Inflammatory macrophage treated with lipopolysaccharide for 1 hour (primary cell): Measurements from ENCODE around the gene CD99.

Experiments used
- DNase-seq, 2 donors: peaks; one replicate each; pipeline ENCODE4 v3.0.0-alpha.2; 2020 to 2022

CD99 gene

DNA sequence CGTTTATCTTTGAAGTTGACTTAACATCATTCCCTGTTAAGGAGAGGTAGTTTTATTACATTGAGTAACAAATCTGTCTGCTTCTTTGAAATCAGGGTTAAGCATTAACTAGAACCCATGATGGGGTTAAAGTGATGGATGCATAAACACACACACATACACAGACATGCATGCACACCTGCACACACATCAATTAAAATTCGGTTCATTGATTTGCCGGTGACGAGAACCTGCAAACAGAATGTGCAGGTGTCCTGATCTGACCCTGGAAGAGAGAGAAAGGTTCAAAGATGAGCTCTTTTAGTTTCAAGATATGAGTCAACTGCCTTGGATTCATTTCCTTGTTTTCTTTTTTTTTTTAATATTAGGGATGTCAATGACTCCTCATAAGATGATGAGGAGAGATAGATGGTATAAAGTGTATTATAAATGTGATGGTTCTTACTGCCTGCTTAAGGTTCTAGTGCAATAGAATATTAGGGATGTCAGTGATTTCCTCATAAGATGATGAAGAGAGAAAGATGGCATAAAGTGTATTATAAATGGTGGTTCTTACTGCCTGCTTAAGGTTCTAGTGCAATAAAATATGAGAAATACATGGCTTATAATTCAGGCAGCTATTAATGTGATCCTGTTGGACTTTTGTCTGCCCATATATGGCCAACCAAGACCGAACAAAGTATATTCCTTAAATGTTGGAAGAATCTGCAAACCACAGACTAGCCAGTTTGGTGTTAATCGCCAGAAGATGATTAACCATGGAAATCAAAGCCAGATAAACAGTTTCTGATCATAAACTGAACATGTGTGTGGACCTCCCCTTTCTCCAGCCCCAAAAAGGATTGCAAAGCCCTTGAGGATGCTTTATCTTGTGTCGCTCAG is 14.1 kb upstream of the CD99 start:
- DNase-seq, result no peak

DNA sequence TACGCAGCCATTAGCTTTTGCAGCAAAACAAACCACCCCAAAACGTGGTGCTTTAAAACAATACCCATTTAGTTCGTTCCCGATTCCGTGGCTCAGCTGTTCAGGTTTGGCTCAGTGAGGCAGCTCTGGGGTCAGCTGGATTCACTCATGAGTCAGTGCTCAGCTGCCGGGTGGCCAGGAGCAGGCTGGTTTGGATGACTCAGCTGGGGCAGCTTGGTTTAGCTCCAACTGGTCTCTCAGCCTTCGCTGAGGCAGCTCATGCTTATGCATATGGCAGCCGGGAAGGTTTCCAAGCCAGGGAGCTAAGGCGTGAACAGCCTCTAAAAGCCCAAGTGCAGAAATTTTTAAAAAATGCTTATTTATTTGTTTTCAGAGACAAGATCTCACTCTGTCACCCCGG is 13.3 kb upstream of the CD99 start:
- DNase-seq, result no peak

DNA sequence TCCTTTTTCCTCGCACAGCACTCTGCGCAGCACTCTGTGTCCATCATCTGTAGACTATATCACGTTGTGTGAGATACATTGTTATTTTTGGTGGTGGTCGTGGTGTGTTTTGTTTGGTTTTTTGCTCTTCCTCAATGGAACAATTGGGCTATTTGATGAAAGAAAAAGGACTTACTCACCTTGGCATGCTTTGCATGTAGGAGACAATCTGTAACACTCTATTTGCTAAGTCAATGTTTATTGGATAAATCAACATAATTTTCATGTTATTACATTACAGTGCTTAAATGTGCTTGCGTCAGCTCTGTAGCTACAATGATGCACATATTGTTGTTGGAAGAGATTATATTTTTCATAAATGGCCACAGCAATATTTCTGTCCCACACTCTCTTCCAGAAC is 12.5 kb upstream of the CD99 start:
- DNase-seq, result no peak

DNA sequence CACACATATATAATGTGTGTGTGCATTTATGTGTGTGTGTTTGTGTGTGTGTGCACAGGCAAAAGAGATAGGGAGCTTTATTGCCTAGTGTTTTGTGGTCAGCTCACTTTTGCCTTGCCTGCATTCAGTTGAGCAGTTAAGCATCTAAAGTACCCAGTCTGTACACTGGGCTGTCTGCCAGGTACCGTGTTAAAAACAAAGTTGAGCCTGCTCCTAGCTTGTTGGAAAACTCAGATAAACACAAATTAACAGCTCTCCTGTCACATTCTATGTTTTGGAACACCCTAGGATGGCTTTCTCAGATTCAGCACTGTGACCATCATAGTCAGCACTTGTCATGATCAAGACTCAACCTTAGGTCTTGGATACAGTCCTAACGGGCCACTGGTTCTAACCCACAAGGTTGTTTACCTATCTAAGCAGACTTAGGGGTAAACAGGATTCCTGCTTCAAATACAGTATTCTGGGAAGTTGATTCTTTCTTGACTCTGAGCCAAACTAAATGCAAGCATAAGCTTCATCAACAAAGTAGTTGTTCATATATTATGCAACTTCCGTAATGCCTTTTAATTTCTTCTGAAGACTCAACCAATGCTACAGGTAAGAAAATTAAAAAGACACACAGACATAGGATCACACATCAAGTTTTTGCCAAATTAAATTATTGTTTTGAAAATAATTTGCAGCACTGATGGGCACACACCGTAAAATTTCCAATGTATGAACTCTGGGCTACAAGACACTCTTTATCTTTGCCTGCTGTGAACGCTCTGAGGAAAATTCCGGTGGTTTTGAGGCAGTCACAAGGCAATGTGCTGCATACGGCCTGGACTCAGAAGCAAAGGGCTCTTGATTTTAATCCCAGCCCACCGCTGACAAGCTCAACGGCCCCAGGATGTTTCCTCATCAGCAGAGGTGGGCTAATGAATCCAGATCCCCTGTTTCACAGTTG is 11.3 kb upstream of the CD99 start:
- DNase-seq, result no peak

DNA sequence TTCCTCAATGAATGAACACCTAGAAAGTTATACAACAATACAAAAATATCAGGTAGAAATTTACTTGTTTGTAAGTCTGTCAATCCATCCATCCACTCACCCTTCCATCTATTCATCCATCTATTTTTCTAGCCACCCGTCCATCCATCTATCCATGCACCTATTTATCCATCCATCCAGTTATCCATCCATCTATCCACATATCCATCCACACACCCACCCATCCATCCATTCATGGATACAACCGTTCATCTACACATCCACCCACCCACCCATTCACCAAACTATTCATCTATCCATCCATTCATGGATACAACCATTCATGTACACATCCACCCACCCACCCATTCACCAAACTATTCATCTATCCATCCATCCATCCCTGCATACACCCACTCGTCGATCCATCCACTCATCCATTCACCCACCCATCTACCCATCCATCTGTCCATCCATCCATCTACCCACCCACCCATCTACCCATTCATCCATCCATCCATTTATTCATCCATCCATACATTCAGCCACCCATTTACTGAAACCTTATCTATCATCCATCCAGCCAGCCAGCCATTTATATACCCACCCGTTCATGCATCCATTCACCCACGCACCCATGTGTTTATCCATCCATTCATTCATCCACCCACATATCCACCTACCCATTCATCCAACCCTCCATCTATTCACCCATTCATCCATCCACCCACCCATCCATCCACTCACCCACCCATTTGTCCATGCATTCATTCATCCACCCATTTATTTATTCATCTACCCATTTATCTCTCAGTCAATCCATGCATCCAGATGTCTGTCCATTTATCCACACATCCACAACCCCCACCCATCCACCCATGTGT is 10.4 kb upstream of the CD99 start:
- DNase-seq, result no peak

DNA sequence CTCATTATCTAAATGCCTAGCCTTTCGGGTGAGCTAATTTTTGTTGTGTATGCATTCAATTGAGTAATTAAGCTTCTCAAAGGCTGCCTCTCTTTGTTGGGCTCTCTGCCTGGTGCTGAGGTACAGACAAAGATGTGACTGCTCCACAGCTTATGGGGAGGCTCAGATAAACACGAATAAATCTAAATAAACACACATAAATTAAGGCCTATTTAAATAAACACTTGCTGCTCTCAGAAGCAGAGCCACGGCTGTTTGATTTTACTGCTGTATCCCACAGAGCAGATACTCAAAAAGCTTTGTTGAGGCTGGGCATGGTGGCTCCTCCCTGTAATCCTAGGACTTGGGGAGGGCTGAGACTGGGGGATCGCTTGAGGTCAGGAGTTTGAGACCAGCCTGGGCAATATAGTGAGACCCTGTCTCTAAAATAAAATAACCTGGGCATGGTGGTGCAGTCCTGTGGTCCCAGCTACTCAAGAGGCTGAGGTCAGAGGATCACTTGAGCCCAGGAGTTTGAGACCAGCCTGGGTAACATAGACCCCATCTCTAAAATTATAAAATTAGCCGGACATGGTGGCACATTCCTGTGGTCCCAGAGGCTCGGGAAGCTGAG is 8.4 kb upstream of the CD99 start:
- DNase-seq, result no peak

DNA sequence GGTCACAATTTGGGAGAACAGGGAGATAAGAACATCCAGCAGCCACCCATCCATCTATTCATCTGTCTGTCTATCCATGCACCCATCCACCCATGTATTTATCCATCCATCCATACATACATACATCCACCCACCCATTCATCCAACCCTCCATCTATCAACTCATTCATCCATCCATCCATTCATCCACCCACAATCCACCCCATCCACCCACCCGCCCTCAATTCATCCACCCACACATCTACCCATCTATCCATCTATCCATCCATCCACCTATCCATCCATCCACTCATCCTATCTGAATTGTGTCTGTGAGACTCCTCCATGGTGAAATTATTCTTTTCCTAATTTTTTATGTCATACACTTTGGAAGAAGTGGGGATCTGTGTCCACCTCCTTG is 6.8 kb upstream of the CD99 start:
- no peak for DNase-seq

DNA sequence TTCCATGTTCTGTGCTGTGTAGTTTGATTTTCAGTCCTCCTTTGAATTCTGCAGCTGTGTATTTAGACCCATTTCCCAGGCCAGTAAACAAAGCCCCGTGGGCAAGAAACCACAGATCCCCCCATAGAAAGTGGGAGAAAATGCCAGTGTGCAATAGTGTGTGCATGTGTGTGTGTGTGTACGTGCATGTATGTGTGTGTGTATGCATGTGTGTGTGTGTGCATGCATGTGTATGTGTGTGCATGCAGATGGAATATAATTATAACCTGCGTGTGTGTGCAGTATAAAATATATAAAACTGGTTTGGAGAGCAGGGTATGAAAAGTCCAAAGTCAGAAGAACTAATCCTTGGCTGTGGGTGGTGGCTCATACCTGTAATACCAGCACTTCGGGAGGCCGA is 5.2 kb upstream of the CD99 start:
- DNase-seq, result no peak

DNA sequence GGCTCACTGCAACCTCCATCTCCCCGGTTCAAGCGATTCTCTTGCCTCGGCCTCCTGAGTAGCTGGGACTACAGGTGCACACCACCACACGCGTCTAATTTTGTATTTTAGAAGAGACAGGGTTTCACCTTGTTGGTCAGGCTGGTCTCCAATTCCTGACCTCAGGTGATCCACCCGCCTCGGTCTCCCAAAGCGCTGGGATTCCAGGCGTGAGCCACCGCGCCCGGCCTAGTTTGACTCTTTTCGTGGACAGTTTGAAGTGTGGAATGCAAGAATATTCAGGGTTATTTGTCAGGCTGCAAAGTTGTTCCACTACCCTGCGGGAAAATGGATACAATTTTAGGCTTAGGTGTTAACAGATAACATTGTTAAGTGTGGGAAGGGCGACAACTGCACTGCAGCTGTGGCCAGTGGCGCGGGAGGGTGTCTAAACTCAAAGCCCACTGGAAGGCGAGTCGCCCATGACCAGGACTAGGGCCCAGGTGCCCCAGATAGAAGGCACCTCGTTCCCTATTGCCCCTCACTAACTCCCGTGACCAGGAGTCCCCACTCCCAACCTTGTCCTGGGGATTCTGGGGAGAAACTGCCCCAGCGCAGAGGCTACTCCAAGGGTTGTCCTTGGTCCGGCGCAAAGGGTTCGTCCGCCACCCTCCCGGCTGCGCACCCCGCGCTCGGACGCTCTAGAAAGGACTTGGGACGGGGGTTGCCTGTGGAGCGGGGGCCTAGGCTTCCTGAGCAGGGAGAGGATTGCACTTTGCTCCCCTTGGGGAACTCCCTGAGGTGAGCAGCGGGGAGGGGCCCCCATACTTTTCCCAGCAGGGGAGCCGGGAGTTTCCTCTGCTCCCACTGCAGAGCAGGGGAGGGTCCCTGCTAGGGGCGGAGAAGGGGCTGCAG is 1.1 kb upstream of the CD99 start:
- no peak for DNase-seq

DNA sequence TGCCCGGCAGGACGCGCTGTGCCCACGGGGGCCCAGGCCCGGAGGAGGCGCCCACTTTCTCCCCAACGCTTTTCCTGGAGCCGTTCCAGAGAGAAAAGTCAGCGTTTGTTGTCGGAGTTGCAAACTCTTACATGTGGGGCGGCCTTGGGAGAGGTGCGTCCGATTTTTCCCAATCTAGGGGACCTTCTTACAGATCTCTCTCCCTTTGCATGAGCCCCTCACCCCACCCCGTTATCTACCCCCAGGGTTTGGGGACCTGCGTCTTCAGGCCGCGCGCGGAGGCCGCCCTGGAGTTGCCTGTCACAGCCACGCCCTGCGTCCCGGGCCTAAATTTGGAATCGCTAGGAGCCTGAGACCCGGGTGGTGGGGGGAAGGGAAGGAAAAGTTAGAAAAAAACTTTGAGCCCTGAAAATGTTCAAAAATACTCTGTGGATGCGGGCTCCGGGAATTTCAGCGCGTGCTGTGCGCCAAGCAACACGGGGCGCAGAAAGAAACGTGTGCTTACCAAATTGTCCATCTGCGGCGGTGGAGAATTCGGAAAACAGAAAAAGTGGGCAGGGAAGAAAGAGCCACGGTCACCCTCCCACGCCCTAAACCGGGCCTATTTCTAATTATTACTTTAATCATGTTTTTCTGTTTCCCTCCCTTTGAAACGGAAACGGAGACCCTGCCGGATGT is 587 bp downstream of the CD99 start:
- DNase-seq, result peak; percentile 28 to 41

DNA sequence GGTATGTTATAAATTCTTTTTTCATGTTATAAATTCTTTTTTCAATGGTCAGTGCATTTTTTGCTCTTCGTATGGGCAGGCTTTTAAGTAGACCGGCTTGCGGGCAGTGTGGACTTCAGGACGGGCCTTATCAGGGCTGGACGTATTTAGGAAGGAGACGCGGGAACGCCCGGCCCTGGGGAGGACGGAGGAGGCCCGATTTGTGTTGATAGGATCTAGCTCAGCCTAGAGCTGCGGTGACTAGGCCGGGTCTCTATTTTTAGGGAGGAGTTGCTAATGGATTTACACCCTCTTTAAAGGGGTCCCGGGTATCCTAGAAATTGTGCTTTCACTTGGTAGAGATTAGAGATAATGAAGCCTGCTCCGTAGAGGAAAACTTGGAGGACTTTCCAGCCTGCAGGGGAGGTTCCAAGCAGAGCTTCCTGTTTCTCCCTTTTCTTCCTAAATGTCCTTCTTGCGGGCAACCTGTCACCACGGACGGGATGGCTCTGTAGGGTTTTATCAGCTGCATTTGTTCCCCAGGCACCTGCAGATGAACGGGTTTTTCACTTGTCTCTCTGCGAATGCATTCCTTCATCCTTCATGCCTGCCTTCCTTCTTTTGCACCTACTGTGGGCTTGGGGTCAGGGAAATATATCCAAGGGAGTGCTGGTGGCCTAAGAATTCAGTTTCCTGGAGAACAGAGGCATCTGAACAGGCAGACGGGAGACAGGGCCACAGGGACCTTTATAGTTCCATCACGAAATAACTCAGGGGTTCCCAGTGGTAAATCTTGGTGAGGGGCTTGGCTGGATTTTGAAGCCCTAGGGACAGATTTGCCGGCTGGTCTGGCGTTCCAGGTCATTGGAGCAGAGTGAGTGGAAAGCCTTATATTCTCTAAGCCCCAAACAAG is 1.4 kb downstream of the CD99 start:
- peak; percentile 35 to 58 for DNase-seq

DNA sequence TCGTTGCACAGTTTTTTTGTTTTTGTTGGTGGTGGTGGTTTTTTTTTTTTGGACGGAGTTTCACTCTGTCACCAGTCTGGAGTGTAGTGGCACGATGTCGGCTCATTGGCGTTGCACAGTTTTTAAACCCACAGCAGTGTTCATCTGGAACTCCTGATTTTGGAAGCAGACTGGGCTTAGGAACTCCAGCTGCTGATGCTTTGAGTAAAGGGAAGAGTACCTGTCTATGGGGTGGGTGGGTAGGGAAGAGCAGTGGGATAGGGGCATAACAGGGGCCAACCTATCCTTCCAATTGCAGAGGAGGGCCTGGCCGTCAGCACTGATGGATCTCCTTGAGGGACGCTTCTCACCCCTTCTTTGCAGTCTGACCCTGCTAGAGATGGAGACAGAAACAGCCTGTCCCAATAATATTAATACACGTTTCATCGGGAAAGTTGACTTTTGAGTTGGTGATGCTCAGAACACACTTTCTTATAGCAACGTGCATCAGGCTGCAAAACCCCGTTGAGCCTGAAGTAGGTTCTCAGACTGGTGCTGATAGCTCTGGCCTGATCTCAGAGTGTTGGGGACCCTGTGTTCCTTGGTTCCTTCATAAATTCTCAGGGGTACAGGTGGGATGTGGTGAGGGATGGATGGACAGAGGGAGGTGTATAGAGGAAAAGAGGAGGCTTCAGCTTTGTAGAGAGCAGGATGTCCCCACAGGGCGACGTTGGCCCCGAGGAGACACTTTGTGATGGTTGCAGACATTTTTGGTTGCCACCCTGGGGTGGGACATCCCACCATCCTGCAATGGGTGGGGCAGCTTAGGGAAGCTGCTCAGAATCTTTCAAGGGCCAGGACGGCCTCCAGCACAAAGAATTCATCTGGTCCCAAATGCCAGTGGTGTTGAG is 2.3 kb downstream of the CD99 start:
- no peak for DNase-seq

DNA sequence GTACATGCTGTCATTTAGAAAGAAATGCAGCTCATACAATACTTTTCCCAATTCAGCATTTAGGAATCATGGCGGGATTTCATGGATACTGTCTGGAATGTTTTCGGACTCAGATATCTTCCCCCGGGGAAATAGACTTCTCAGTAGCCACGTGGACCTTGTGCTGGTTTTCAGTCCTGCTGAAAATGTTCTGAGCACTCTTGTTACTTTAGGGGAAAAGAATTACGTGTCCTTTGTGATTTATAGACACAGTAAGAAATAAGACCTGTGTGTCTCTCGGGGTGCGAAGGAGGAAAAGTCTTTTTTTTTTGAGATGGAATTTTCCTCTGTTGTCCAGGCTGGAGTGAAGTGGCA is 3.8 kb downstream of the CD99 start:
- DNase-seq, result no peak

DNA sequence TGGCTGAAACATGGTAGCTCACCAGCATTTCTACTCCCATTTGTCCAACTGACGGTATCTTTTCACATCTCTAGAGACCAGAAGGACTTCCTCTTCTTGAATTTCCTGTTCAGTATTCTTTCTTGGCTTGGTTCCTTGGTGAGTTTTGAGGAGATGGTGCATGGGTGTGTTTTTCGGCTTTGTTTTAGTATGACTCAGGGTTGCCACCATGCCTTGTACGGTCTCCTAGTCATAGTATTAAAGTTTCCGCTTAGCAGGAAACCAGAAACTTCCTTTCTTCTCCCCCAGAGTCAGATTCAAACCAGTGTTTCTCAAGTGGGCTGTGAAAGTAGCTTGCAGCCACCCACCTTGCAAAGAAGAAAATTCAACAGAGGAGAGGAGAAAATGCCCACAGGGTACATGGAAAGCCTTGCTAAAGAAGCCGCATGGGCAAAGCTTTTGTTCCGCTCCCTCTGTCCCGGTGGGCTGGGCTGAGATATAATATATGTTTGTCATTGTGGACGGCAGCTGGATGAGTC is 5.7 kb downstream of the CD99 start:
- peak; percentile 83 to 92 for DNase-seq

DNA sequence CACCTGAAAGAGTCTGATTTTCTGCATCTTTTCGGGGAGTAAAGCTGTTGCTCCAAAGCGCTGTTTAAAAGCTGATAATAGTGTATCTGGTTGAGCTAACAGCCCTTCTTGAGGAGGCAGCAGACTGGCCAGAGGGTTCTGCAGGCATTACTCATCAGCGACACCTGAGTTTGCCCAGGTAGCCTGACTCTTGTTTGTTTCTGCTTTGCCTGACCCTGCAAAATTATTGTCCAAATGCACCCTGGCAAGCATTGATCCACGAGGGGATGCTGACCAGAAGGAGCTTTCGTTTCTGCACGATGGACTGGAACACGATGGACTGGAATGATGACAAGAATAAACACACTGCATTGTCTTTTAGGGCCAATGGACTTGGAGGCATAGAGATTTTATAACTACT is 6.2 kb downstream of the CD99 start:
- DNase-seq, result no peak

DNA sequence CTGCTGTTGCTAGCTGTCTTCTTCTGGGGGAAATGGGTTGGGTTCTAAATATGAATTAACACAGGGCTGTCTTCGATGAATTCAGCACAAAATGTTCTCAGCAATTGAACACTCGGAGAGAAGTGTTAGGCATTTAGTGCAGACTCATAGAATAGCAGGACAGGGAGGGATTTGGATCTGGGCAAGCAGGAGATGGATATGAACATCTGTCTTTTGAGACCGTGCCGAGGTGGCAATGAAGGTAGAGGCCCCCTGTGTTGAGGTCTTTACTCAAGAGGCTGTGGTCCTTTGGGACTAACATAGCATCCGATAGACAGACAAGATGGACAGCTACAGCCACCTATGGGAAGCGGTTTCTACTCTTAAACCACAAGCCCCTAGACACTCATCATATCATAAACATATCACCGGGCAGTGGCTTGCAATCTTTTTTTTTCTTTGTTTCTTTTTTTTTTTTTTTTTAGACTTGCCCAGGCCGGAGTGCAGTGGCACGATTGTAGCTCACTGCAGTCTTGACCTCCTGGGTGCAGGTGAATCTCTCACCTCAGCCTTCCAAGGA is 6.7 kb downstream of the CD99 start:
- DNase-seq, result no peak

DNA sequence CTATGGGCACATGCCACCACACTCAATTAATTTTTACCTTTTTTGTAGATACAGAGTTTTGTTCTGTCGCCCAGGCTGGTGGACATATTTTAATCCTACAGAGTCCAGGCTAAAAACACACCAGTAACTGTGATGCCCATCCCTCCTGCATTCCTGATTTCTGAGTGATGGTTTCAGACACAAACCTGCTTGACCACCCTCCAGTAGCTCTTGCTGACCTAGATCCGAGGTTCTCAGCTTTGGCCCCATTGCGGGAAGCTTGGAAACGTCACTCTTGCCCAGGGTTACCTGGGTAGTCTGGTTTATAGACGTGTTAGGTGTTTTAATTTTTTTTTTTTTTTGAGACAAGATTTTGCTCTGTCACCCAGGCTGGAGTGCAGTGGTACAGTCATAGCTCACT is 7.5 kb downstream of the CD99 start:
- no peak for DNase-seq

DNA sequence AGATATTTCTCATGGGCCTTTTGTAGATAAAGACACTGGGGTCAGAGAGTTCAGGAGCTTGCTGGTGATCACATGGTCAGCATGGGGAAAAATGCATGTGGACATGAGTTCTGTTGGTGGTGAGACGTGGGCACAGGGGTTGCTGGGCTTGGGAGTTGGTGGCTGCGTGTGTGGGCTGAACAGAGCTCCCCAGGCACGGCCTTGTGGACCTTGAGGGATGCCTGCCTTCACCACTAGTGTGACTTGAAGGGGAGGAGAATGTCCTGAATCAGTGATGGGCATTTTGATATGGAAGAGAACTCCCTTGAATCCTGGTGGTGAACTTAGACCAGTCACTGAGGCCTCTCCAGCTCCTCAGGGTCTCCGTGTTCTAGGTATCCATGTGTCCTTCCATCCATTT is 8.9 kb downstream of the CD99 start:
- peak in 1 of 2 donors; percentile 32 for DNase-seq
